SK-N-MC (cell line): Measurements from ENCODE around the gene SCYL2.

Experiments used
- EZH2 ChIP-seq: fragments of 200-600 bp; sonication (generic); IDR thresholded peaks from one replicate; pipeline ENCODE4 v1.6.1; 2017; ENCODE audit warnings: antibody characterized with exemption
- POLR2AphosphoS5 ChIP-seq: IDR thresholded peaks from 2 replicates; pipeline ENCODE4 v1.6.1; 2012; ENCODE audit warnings: mild to moderate bottlenecking, low read depth, low read length, borderline replicate concordance

DNA sequence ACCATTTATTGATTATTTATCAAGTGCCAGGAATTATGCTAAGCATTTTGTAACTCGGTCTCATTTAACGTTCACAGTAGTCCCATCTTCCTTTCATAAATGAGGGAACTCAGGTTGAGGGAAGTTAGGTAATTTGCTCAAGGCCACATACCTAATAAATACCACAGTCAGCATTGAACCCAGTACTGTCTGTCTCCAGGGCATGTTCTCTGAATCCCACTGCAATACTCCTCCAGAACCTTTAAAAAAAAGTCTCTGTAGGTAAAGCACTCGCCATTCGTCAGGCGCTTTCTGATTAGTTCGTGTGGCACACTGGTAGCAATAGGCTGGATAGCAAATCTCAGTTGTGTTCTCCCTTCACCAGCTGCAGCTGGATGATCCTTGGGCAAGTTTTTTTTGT, 104.2 kb downstream of the SCYL2 start:
- TF ChIP-seq POLR2AphosphoS5 (no peak), EZH2 (no peak)
